Liver (tissue), 9 donors: ENCODE measurements around the gene PLXND1. TPM values are rescaled to one million over a fixed set of nuclear protein-coding genes. Genes with fewer than 3 reads are reported as not detected.

Source experiments
- DNase-seq: peaks from one replicate; pipeline ENCODE4 v3.0.0-alpha.2; 2017; ENCODE audit warnings: low spot score
- H3K27ac ChIP-seq, 2 donors: one replicate each; pipeline ENCODE4 v1.7.0; 2013; ENCODE audit warnings: inconsistent platforms in 2 of 2, low read length in 2 of 2, control low read depth in 1 of 2, low read depth in 1 of 2, mild to moderate bottlenecking in 1 of 2
- H3K27me3 ChIP-seq, 4 donors: one replicate each; pipeline versions ENCODE4 v1.6.1 to v1.7.0; 2013; ENCODE audit warnings: low read length in 3 of 4, inconsistent platforms in 1 of 4, mild to moderate bottlenecking in 1 of 4, moderate library complexity in 1 of 4; ENCODE audit not compliant: control insufficient read depth in 4 of 4, insufficient read depth in 4 of 4
- H3K36me3 ChIP-seq, 4 donors: one replicate each; pipeline versions ENCODE4 v1.6.1 to v1.7.0; 2013; ENCODE audit warnings: low read length in 3 of 4, mild to moderate bottlenecking in 3 of 4, low read depth in 1 of 4, moderate library complexity in 1 of 4; ENCODE audit not compliant: control insufficient read depth in 4 of 4, insufficient read depth in 3 of 4
- H3K4me1 ChIP-seq, 4 donors: one replicate each; pipeline versions ENCODE4 v1.6.1 to v1.7.0; 2013; ENCODE audit warnings: low read length in 3 of 4, mild to moderate bottlenecking in 3 of 4, moderate library complexity in 1 of 4; ENCODE audit not compliant: control insufficient read depth in 4 of 4, insufficient read depth in 4 of 4
- H3K4me3 ChIP-seq, 3 donors: one replicate each; pipeline versions ENCODE4 v1.6.1 to v1.7.0; 2013; ENCODE audit warnings: low read length in 3 of 3, control low read depth in 1 of 3, low read depth in 1 of 3, mild to moderate bottlenecking in 1 of 3
- H3K9ac ChIP-seq, 2 donors: one replicate each; pipeline ENCODE4 v1.7.0; 2013; ENCODE audit warnings: low read length in 2 of 2, mild to moderate bottlenecking in 2 of 2, moderate library complexity in 2 of 2, control low read depth in 1 of 2, low read depth in 1 of 2
- H3K9me3 ChIP-seq, 4 donors: one replicate each; pipeline versions ENCODE4 v1.6.1 to v1.7.0; 2013; ENCODE audit warnings: low read length in 3 of 4; ENCODE audit not compliant: control insufficient read depth in 4 of 4
- EGR1 ChIP-seq, 2 donors: IDR thresholded peaks; 2 replicates each; pipeline ENCODE4 v1.6.1; 2016 to 2018; ENCODE audit warnings: antibody characterized with exemption in 2 of 2, low read depth in 2 of 2
- FOXA2 ChIP-seq: IDR thresholded peaks from 2 replicates; pipeline ENCODE4 v1.6.1; 2016; ENCODE audit warnings: antibody characterized with exemption
- HNF4A ChIP-seq, 2 donors: conservative IDR thresholded peaks; 2 replicates each; pipeline ENCODE4 v1.6.1; 2016; ENCODE audit warnings: antibody characterized with exemption in 2 of 2, mild to moderate bottlenecking in 2 of 2
- NR2F2 ChIP-seq: IDR thresholded peaks from 2 replicates; pipeline ENCODE4 v1.6.1; 2016; ENCODE audit warnings: antibody characterized with exemption
- RAD21 ChIP-seq, 2 donors: IDR thresholded peaks; 2 replicates each; pipeline ENCODE4 v1.6.1; 2016; ENCODE audit warnings: antibody characterized with exemption in 2 of 2, mild to moderate bottlenecking in 2 of 2
- RXRA ChIP-seq, 2 donors: IDR thresholded peaks; 2 replicates each; pipeline ENCODE4 v1.6.1; 2017 to 2018; ENCODE audit warnings: antibody characterized with exemption in 2 of 2, mild to moderate bottlenecking in 1 of 2
- SP1 ChIP-seq: IDR thresholded peaks from 2 replicates; pipeline ENCODE4 v1.6.1; 2018; ENCODE audit warnings: antibody characterized with exemption, mild to moderate bottlenecking
- YY1 ChIP-seq: IDR thresholded peaks from 2 replicates; pipeline ENCODE4 v1.6.1; 2016; ENCODE audit warnings: antibody characterized with exemption, mild to moderate bottlenecking
- WGBS: extraction: QIAGEN DNeasy Blood & Tissue Kit; methylation state at CpG from one replicate; pipeline ENCODE4 v1.1.7; 2013; 5-methylcytosine and 5-hydroxymethylcytosine counted together
- polyA plus RNA-seq, 2 donors: library from polyadenylated mRNA; stranded (reverse) in 1 of 2; unstranded in 1 of 2; fragments of 200-250 nt in 1 of 2; fragments of >200 nt in 1 of 2; fragmentation: Nextera tagmentation in 1 of 2; extraction: Ambion mirVana in 1 of 2; gene quantifications; one replicate each; pipeline versions ENCODE4 v1.2.1 to v1.2.3, GENCODE V29; 2013 to 2015
- total RNA-seq, 2 donors: library from RNA; depleted of rRNA; stranded (reverse); fragments of >200 nt; gene quantifications; one replicate each; pipeline ENCODE4 v1.2.3, GENCODE V29; 2014
- TF ChIP-seq, protein P1 (sequence below): IDR thresholded peaks from 2 replicates; pipeline ENCODE4 v1.6.1; 2016; ENCODE audit warnings: antibody characterized with exemption
- TF ChIP-seq, protein P2 (sequence below): IDR thresholded peaks from 2 replicates; pipeline ENCODE4 v1.6.1; 2016; ENCODE audit warnings: antibody characterized with exemption, mild to moderate bottlenecking
- TF ChIP-seq, protein P3 (sequence below): fragments of 150-350 bp; IDR thresholded peaks from 2 replicates; pipeline ENCODE4 v1.5.1; 2017; ENCODE audit warnings: improper control_type of control experiment, low read depth, low read length; ENCODE audit not compliant: missing input control
- TF ChIP-seq, protein P4 (sequence below): IDR thresholded peaks from 2 replicates; pipeline ENCODE4 v1.6.1; 2016; ENCODE audit warnings: antibody characterized with exemption
- TF ChIP-seq, protein P5 (sequence below): IDR thresholded peaks from 2 replicates; pipeline ENCODE4 v1.6.1; 2016; ENCODE audit warnings: antibody characterized with exemption
- donor health status: healthy.
- donor health status: healthy.
- donor health status: healthy.
- donor health status: healthy.
- donor health status: healthy.

The PLXND1 gene
- total and polyA plus RNA-seq, 4 donors, result 10.4 to 50.2 (median 32.8) TPM

DNA sequence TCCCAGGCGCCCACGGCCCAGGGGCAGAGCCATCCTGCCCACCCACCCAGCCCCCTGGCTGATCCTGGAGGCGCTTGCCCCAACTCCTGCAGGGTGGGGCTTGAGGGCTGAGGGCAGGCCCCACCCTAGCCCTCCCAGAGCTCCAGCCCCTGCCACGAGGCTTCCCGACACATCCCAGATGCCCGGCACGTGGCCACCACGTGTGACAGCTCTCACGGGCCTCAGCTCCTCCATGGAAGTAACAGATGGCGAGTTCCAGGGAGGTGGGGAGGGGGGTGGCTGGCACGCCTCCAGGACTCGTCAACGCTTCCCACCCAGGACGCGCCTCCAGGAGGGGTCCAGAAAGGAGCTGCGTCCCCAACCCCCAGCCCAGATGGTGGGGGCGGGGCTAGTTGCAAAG is 29.1 kb downstream of the PLXND1 start:
- no peak for DNase-seq
- Histone ChIP-seq H3K4me1 (peaks cover 4 to 20% (median 13%) of the 10 kb centered on the region in 4 donors), H3K27ac (no peak overlapping the region), H3K9me3 (no peaks in the 10 kb centered on the region), H3K36me3 (no peaks in the 10 kb centered on the region), H3K9ac (no peak overlapping the region), H3K27me3 (no peaks in the 10 kb centered on the region), H3K4me3 (no peak overlapping the region)
- TF ChIP-seq EGR1 (IDR thresholded peaks at IDR 0.05; ENCODE audit: low read depth in 2 of 2), result no peak
- TF ChIP-seq, protein P1, sequence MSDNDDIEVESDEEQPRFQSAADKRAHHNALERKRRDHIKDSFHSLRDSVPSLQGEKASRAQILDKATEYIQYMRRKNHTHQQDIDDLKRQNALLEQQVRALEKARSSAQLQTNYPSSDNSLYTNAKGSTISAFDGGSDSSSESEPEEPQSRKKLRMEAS, result no peak
- WGBS, result 68% methylated on average over 17 of the region's 17 CpGs

DNA sequence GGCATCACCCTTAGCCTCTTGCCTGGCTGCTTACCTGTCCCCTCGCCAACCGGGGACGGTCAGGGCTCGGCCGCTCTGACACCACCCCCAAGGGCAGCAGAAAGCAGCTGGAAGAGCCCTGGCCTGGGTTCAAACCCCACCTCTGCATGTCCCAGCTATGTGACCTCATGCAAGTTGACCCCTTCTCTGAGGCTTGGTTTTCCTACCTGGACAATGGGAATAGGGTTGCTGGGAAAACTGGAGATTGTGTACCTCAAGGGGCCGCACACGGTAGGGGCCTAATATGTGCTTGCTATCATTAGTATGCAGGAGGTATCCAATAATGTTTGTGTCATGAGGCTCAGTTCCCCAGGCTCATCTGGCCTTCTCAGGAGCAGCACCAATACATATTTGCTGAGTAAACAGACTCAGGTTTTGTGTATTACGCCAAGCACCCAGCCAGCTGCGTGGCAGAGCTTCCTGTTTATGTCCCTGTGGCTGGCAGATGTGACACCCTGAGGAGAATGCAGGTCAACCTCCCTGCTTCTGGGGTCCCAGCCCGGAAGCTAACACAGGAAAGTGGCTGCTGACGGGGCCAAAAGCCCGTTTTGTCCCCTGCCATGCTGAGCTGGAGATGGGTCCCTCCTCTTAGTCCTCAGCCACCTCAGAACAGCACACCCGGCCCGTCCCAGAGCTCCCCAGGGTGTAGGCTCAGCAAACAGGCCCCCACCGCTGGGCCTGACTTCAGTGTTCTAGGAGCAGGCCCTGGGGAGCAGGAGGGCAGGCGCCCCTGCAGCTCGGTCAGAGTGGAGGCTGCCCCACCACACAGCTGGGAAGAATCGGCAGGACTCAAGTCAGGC is 29.7 kb downstream of the PLXND1 start:
- Histone ChIP-seq H3K27me3 (no peaks in the 10 kb centered on the region), H3K4me3 (no peak overlapping the region), H3K27ac (peak overlapping the region in 1 of 2 donors; percentile 10), H3K4me1 (peaks cover 4 to 20% (median 12%) of the 10 kb centered on the region in 4 donors), H3K9me3 (no peaks in the 10 kb centered on the region), H3K9ac (no peak overlapping the region), H3K36me3 (no peaks in the 10 kb centered on the region)
- WGBS, result 57% methylated on average over 18 of the region's 18 CpGs
- no peak for DNase-seq
- TF ChIP-seq HNF4A (conservative IDR thresholded peaks at IDR 0.05) (no peak), SP1 (peak; percentile 54), RAD21 (IDR thresholded peaks at IDR 0.05) (peak in 1 of 2 donors; percentile 55), NR2F2 (peak; percentile 89)

DNA sequence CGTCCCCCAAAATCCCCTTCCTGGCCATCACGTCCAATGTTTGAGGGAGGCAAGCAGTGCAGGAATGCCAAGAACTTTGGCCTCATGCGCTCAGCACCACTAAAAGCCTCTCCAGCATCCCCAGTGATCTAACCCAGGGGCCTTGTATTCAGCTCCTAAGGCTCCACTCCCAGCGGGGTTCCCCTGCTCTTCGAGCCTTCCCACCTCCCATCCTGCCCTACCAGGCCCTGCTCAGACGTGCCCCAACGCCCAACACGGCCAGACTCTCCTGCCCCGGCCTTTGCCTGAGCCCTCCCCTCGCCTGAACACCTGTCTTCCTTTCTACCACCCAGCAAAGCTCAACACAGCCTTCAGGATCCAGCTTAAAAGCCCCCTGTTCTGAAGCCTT is 30.5 kb downstream of the PLXND1 start:
- H3K4me3 ChIP-seq, result no peak overlapping the region
- no peak overlapping the region for H3K27ac ChIP-seq
- TF ChIP-seq, protein P2, sequence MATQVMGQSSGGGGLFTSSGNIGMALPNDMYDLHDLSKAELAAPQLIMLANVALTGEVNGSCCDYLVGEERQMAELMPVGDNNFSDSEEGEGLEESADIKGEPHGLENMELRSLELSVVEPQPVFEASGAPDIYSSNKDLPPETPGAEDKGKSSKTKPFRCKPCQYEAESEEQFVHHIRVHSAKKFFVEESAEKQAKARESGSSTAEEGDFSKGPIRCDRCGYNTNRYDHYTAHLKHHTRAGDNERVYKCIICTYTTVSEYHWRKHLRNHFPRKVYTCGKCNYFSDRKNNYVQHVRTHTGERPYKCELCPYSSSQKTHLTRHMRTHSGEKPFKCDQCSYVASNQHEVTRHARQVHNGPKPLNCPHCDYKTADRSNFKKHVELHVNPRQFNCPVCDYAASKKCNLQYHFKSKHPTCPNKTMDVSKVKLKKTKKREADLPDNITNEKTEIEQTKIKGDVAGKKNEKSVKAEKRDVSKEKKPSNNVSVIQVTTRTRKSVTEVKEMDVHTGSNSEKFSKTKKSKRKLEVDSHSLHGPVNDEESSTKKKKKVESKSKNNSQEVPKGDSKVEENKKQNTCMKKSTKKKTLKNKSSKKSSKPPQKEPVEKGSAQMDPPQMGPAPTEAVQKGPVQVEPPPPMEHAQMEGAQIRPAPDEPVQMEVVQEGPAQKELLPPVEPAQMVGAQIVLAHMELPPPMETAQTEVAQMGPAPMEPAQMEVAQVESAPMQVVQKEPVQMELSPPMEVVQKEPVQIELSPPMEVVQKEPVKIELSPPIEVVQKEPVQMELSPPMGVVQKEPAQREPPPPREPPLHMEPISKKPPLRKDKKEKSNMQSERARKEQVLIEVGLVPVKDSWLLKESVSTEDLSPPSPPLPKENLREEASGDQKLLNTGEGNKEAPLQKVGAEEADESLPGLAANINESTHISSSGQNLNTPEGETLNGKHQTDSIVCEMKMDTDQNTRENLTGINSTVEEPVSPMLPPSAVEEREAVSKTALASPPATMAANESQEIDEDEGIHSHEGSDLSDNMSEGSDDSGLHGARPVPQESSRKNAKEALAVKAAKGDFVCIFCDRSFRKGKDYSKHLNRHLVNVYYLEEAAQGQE, result no peak
- TF ChIP-seq, protein P3, sequence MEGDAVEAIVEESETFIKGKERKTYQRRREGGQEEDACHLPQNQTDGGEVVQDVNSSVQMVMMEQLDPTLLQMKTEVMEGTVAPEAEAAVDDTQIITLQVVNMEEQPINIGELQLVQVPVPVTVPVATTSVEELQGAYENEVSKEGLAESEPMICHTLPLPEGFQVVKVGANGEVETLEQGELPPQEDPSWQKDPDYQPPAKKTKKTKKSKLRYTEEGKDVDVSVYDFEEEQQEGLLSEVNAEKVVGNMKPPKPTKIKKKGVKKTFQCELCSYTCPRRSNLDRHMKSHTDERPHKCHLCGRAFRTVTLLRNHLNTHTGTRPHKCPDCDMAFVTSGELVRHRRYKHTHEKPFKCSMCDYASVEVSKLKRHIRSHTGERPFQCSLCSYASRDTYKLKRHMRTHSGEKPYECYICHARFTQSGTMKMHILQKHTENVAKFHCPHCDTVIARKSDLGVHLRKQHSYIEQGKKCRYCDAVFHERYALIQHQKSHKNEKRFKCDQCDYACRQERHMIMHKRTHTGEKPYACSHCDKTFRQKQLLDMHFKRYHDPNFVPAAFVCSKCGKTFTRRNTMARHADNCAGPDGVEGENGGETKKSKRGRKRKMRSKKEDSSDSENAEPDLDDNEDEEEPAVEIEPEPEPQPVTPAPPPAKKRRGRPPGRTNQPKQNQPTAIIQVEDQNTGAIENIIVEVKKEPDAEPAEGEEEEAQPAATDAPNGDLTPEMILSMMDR, result no peak
- TF ChIP-seq FOXA2 (no peak), EGR1 (IDR thresholded peaks at IDR 0.05; ENCODE audit: low read depth in 2 of 2) (no peak), RAD21 (IDR thresholded peaks at IDR 0.05) (no peak), YY1 (no peak), RXRA (IDR thresholded peaks at IDR 0.05) (no peak)
- TF ChIP-seq, protein P4, sequence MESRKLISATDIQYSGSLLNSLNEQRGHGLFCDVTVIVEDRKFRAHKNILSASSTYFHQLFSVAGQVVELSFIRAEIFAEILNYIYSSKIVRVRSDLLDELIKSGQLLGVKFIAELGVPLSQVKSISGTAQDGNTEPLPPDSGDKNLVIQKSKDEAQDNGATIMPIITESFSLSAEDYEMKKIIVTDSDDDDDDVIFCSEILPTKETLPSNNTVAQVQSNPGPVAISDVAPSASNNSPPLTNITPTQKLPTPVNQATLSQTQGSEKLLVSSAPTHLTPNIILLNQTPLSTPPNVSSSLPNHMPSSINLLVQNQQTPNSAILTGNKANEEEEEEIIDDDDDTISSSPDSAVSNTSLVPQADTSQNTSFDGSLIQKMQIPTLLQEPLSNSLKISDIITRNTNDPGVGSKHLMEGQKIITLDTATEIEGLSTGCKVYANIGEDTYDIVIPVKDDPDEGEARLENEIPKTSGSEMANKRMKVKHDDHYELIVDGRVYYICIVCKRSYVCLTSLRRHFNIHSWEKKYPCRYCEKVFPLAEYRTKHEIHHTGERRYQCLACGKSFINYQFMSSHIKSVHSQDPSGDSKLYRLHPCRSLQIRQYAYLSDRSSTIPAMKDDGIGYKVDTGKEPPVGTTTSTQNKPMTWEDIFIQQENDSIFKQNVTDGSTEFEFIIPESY, result no peak
- TF ChIP-seq, protein P5, sequence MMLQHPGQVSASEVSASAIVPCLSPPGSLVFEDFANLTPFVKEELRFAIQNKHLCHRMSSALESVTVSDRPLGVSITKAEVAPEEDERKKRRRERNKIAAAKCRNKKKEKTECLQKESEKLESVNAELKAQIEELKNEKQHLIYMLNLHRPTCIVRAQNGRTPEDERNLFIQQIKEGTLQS, result no peak
- WGBS, result 88% methylated on average over 10 of the region's 10 CpGs
- no peak overlapping the region for H3K9ac ChIP-seq
- no peak for DNase-seq
- no peaks in the 10 kb centered on the region for H3K27me3 ChIP-seq
- no peaks in the 10 kb centered on the region for H3K36me3 ChIP-seq
- peaks cover 4 to 20% (median 12%) of the 10 kb centered on the region in 4 donors for H3K4me1 ChIP-seq
- no peaks in the 10 kb centered on the region for H3K9me3 ChIP-seq
